Inflammatory macrophage treated with lipopolysaccharide for 4 hours (primary cell): ENCODE measurements around the gene ADGRF4.
"Not testable (repeated sequence)": the region's sequence is repeated elsewhere in the genome, so short reads cannot be mapped to it uniquely, and the experiment has no call there.

Experiments
- DNase-seq: peaks from one replicate; pipeline ENCODE4 v3.0.0-alpha.2; 2020

The ADGRF4 gene

DNA sequence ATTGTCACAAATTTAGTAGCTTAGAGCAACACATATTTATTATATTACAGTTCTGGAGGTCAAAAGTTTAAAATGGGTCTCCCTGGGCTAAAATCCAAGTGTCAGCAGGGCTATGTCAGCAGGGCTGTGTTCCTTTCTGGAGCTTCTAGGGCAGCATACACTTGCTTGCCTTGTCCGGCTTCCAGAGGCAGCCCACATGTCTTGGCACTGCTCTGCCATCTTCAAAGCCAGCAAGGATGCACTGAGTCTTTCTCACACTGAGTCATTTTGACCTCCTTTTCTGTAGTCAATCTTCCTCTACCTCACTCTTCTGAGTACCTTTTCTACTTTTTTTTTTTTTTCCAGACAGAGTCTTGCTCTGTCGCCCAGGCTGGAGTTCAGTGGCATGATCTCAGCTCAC is 39.0 kb downstream of the ADGRF4 start:
- no peak for DNase-seq

DNA sequence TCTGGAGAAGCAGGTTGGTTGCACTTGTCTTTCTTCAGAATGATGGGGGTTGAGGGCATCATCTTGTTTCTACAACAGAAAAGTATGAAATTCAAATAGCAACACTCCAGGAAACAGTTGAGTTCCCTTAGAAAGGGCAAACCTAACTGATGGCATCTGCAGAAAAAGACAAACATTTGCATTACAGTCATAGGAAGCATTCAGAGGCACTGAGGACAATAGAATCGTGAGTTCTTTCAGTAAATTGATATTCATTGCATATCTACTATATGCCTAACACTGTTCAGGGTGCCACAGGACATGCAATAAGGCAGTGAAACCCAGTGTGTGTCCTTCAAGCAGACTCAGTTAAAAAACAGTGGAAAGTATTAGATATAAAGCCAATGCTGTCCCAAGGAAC is 42.3 kb downstream of the ADGRF4 start:
- DNase-seq = no peak

GRCh38 chr6:47741807-47742206 is 43.4 kb downstream of the ADGRF4 start:
- no peak for DNase-seq

- DNase-seq = no peak
Measured at GRCh38 chr6:47743744-47744143, 45.4 kb downstream of the ADGRF4 start.

- DNase-seq = not testable (repeated sequence)
Measured at GRCh38 chr6:47745269-47745668, 46.9 kb downstream of the ADGRF4 start.

DNA sequence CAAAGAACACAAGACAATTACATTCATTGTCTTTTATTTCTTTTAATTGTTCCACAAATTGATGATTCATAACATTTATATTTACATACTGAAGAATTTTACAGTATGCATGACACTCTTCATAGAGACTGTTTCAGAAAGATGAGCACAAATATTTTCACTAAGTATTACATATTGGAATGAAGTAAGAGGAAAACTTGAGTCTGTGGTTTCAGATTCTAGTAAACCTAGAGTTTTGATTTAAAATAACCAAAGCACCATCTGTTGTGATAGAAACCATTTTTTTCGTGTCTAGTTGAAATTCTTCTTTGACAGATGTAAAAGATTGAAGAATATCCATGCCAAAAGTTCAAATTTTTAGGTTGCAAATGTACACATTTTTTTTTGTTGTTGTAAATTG is 51.4 kb downstream of the ADGRF4 start:
- no peak for DNase-seq

DNA sequence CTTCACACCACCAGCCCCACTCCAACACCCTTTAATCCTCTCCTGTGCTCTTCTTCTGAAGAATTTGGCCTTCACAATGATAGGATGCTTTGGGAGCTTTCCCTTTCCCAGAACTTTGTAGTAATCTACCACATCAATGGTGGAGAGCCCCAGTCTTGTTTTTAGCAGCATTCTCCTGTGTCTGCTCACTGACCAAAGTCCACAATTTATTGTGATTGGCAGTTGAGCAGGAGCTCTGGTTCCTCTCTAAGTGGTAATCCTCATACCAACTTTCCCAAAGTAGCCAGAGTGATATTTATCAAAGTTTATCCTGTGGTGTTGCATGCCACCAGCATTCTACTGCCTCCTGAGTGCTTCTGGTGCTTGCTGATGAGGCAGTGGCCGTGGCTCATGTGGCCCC is 54.4 kb downstream of the ADGRF4 start:
- no peak for DNase-seq

DNA sequence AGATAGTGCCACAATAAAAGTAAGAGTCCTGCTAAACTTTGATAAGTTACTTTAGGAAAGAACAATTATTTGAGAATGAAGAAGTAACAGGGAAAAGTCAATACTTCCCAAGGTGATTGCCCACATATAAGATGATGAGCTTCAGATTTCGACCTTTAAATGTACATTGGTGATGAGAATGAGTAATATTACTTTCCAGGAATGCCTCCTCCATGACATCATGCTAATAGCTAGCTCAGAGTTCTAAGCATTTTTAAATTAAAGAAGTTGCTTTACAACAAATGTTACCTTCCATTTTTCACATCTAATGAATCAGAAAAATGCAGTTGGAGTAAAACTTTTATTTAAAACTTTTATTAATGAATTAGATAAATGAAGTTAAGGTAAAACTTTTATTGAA is 61.0 kb downstream of the ADGRF4 start:
- DNase-seq = no peak

DNA sequence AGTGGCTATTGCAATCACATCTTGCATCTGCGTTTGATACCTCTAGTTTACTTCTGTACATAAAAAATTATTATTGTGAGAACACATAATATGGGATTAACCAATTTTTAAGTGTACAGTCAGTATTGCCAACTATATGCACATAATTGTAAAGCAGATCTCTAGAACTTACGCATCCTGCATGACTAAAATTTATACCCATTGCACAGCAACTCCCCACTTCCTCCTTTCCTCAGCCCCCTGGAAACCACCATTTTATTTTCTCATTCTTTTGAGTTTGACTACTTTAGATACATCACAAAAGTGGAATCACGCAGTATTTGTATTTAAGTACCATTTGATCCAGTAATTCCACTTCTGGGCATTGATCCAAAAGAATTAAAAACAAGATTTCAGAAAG is 64.1 kb downstream of the ADGRF4 start:
- no peak for DNase-seq

DNA sequence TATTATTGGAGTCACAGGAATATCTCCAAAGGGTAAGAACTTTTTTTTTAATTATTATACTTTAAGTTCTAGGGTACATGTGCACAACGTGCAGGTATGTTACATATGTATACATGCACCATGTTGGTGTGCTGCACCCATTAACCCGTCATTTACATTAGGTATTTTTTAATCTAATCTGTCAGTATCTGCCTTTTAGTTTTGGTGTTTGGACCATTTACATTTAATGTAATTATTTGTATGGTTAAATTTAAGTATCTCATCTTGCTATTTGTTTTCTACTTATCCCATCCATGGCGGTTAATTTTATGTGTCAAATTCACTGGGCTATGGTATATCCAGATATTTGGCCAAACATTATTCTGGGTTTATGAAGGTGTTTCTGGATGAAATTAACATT is 68.1 kb downstream of the ADGRF4 start:
- no peak for DNase-seq

- no peak for DNase-seq
Measured at GRCh38 chr6:47767102-47767501, 68.7 kb downstream of the ADGRF4 start.

- DNase-seq = no peak
Measured at GRCh38 chr6:47769982-47770381, 71.6 kb downstream of the ADGRF4 start.
